HG02571 (cell line): ENCODE measurements around the gene CRYBG3.
"Not testable (repeated sequence)": the region's sequence is repeated elsewhere in the genome, so short reads cannot be mapped to it uniquely, and the experiment has no call there.

Experiments used
- ATAC-seq: cut with Tn5 transposase; IDR thresholded peaks from one replicate; pipeline ENCODE4 v1.9.1; 2021; ENCODE audit warnings: mild to moderate bottlenecking, moderate library complexity; ENCODE audit not compliant: unreplicated experiment

CRYBG3 gene

DNA sequence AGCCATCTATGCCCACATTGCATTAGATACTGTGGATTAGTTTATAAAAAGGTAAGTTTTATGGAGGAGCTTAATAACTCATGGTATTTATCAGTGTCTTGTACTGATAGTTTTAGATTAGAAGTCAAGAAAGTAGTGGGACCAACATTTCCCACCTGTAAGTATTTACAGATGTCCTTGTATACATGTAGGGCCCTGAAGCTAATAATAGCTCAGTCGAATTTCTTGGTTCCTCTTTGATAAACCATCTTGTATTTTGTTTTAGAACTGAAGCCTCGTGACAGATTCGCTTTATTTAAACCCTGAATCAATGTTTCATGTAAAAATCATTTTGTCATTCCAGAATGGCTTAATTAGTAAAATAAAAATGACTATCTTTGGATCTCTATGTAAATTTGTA is 73.4 kb downstream of the CRYBG3 start:
- no peak for ATAC-seq

DNA sequence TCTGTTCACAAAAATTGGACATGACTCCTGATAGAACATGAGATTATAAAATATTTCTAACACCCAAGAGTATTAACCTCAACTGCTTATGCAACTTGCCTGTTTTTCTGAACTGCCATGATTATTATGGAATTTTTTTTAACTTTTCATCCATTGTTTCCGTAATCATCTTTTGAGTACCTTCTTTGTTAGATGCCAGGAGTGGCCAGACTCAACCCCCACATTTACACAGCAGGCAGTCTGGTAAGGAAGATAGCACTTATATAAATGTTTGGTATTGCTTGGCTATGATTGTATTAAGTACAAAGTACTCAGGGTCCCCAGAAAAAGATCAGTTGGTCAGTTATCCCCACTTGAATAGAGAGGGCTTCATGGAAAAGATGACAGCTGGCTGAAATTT is 74.3 kb downstream of the CRYBG3 start:
- no peak for ATAC-seq

DNA sequence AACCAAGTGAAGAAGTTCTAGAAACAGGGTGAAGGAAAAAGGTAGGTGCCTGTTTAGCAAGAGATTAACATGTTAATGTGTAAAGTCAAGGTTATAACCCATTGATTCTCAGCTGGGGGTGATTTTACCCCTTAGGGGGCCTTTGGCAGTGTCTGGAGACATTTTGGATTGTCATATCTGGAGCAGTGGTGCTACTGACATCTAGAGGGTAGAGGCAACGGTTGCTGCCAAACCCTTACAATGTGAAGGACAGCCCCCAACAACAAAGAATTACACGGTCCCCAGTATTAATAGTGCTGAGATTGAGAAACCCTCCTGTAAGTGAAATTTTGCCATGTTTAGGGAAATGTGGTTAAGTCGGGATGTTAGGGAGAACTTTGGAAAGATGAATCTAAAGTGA is 74.7 kb downstream of the CRYBG3 start:
- ATAC-seq: no peak

DNA sequence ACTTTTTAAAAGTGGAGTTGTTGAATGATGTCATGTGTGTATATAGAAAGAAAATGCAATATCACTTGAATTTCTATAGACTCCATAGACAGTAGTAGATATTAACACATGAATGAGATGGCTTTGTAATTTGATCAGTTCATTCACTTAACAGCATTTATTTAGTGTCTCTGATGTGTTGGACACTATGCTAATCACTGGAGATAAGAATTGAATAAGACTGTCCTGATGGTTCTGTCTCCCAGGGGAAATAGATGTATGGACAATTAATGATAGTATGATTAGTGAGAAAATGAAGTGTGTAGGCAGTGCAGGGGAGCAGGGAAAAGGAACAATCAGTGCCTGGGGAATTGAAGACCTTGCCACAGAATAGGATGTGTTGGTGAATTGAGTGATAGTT is 77.5 kb downstream of the CRYBG3 start:
- ATAC-seq: no peak

DNA sequence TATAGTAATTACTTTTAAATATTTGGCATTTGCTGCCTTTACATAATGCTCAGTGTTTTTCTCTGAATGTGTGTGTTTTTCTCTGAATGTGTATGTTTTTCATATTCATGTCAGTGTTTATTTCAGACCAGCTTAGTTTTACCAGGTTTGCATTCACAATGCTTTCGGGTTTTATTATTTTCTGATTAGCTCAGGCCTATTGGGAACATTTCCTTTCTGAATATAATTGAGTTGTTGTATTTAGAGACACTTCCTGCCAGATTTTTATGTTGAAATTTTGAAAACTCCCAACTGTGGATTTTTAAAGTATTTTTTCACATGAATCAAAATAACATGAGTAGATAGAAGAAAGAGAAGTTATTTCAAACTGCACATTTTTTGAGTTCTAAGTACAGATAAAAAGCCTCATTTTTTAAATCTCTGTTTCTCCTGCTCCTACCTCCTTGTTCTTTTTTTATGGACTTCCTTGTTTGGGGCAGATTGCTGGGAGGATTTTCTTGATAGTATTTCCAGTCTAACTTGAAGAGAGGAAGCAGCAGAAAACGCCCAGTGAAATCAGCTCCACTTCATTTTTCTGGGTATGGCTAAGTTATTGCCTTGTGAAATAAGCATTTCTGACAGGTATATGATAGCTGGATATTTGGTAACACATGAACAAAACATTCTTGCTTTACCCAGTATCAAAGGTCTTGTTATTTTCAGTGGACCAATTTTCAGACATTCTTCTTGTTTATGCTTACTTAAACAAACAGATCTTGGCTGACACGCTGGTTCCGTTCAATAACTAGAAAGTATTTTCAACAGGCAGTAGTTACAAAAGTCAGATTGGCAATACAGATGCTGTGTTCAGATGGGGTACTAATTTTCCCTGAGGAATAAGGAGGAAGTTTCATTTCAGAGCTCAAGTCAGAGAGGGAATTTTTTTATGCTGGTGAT is 79.8 kb downstream of the CRYBG3 start:
- no peak for ATAC-seq

DNA sequence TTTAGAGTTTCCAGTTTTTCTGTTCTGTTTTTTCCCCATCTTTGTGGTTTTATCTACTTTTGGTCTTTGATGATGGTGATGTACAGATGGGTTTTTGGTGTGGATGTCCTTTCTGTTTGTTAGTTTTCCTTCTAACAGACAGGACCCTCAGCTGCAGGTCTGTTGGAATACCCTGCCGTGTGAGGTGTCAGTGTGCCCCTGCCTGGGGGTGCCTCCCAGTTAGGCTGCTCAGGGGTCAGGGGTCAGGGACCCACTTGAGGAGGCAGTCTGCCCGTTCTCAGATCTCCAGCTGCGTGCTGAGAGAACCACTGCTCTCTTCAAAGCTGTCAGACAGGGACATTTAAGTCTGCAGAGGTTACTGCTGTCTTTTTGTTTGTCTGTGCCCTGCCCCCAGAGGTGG is 88.0 kb downstream of the CRYBG3 start:
- ATAC-seq: not testable (repeated sequence)

DNA sequence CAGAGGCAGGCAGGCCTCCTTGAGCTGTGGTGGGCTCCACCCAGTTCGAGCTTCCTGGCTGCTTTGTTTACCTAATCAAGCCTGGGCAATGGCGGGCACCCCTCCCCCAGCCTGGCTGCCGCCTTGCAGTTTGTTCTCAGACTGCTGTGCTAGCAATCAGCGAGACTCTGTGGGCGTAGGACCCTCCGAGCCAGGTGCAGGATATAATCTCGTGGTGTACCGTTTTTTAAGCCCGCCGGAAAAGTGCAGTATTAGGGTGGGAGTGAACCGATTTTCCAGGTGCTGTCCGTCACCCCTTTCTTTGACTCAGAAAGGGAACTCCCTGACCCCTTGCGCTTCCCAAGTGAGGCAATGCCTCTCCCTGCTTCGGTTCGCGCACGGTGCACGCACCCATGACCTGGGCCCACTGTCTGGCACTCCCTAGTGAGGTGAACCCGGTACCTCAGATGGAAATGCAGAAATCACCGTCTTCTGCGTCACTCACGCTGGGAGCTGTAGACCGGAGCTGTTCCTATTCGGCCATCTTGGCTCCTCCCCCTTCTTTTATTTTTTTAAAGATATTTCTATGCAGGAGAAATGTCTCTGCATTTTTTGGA is 88.5 kb downstream of the CRYBG3 start:
- not testable (repeated sequence) for ATAC-seq

DNA sequence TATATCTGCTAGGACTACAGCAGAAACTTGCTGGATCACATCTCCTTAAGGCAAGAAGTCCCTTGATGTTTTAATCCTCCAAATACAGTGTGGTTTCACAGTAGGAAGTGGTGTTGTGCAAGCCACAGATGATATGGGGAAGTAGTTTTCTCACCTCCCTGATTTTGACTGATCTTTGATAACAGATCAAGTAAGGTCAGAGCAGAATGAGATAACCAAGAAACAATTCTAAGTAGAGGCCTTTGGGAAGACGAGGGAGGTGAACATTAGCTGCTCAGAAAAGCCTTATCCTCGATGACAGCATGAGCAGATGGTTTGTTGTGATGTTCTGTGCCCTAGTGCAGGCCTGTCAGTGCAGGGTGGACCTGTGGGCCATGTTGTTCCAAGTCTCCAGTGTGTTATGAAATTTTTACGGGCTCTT is 89.1 kb downstream of the CRYBG3 start:
- ATAC-seq: no peak

DNA sequence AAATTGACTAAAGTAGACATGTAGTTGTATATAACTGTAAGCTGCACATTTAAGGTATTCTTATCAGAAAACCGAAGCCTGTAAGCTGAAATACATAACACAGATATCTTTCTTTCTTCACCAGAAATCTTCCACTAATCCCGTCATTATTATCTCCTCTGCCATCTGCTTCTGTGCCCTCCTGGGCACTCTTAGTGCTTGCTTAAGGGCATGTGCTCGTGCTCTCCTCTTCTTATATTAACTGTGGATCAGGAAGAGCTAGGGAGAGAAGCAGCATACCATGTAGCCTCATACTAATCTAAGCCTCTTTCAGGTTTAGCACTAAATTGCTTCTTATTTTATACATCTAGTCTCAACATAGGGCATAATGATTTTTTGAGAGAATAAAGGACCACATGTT is 89.6 kb downstream of the CRYBG3 start:
- ATAC-seq: no peak

DNA sequence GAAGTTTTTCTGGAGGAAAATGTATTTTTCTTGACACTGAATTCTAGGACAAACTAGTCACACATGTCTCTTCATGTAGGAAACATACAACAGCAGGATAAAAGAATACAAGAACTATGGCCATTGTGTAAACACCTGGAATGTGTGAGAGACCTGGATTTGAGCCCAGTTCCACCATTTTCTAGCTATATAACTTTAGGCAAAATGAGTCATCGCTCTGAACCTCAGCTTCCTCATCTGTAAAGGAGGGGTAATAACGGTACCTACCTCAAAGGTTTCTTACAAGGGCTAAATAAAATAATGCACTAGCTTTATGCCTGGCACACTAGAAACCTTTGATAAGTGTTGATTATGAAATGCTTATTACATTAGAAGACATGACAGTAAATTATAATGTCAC is 92.6 kb downstream of the CRYBG3 start:
- no peak for ATAC-seq

DNA sequence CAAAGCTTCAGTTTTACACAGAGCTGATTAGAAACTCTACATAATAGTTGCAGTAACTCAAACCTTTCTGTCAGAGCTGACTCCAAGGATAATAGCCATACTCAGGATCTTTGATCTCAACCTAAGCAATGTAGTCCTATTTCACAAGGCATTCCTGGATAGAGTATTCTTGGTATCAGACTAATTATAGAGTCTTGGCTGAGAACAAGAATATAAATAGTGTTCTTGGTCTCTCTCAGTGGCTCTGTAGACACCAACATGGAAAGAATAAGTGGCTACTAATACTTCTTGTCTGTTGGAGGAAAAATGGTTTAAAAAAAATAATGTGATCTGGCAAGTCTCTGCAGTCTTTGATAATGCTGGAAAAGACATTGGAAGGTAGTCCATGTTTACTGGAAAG is 94.8 kb downstream of the CRYBG3 start:
- ATAC-seq: no peak

DNA sequence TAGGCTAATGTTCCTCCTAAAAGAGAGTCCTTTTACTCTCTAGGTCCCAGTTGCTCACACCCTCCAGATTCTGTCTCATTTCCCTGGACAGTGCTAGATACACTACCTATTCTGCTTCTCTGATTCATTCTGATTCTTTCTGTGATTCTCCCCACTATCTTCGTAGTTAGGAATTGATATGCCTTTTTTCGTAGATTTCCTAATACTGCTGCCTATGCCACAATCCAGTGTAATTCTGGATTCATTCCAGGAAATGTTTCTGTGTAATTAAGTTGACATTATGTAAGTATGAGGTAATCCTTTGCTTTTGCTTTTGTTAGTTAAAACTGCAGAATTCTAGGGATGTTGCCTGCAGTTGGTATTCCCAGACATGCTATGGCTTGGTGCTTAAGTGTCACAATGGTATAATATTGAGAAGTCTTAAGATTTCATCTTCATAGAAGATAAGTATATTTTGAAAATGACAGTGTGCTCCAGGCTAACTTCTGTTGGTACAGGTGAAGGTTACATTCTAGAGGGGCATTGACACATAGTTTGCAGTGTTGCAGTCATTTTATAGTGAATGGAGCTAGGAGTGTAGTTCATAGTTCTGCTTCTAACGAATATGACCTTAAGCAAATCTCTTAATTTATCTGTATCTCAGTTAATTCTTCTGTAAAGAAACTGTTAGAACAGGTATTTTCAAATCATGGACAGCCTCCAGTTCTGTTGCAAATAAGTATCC is 96.2 kb downstream of the CRYBG3 start:
- no peak for ATAC-seq

DNA sequence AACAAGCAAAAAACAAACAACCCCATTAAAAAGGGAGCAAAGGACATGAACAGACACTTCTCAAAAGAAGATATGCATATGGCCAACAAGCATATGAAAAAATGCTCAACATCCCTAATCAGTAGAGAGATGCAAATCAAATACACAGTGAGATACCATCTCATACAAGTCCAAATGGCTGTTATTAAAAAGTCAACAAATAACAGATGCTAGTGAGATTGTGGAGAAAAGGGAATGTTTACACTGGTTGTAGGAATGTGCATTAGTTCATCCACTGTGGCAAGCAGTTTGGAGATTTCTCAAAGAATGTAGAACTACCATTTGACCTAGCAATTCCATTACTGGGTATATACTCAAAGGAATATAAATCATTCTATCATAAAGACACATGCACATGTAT is 105.9 kb downstream of the CRYBG3 start:
- ATAC-seq: no peak

DNA sequence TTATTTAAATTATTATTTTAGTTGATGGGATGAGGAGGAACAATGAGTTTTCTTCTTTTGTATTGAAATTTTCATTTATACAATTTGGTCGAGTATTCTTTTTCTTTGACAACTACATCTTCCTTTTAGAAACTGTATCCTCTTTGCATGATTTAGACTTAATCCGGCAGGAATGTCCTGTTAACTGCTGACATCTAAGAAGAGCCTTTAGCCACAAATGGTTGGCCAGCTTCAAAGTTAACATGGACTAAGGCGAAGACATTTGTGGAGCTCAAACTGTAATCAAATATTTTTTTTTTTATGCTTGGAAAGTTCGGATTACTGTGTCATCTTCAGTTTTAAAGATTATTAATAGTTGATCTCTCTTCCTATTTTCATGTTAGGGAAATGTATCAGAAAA is 107.2 kb downstream of the CRYBG3 start:
- ATAC-seq: no peak

DNA sequence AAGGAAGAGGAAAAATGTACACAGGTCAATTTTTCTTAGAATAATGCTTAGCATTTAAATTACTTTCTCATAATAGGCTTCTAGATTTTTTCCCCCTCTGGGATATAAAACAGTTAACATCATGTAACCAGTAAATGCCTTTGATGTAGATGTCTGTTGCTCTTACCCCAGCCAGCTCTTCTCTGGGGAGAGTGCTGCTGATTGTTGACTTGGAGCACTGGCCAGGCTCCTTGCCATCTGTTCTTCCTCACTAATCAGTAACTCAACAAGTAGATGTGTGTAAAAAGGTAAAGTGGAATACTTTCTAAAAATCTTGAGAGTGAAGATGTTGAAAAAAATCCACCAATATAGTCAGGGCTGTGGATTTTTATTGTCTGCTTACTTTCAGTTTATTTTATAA is 108.2 kb downstream of the CRYBG3 start:
- no peak for ATAC-seq

DNA sequence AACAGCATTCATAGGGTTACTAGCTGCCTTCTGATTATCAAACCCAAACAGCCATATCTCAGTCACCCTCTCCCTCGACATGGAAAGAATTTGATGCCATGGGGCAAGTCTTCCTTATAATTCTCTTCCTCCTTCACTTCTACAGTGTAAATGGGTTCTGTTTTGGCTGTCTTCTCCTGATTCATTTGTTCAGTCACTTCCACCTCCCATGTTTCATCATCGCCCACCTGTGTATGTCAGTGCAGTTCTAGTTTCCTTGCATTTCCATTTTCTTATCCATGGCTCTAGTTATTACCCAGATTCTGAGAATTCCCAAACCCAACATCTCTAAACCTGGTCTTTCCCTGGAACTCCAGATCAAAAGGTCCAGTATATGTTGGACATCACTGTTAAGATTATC is 109.4 kb downstream of the CRYBG3 start:
- ATAC-seq: no peak

DNA sequence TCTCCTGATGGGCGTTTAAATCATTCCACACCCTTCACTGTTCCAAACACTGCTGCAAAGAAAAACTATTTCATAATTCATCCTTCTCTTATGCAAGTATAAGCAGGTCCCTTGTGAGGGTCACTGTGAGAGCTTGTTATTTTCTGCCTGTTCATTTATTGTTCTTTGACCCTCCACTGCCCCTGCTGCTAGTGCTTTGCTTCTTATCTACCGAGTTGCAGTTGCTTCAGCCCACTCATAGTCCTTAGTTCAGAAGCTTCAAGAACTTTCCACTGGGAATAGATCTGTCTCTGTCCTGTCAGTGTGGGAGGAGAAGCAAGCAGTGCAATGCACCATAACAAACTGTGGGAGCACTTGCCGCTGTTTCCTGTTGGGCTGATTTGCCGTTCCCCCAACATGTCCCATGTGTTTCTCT is 110.6 kb downstream of the CRYBG3 start:
- no peak for ATAC-seq

DNA sequence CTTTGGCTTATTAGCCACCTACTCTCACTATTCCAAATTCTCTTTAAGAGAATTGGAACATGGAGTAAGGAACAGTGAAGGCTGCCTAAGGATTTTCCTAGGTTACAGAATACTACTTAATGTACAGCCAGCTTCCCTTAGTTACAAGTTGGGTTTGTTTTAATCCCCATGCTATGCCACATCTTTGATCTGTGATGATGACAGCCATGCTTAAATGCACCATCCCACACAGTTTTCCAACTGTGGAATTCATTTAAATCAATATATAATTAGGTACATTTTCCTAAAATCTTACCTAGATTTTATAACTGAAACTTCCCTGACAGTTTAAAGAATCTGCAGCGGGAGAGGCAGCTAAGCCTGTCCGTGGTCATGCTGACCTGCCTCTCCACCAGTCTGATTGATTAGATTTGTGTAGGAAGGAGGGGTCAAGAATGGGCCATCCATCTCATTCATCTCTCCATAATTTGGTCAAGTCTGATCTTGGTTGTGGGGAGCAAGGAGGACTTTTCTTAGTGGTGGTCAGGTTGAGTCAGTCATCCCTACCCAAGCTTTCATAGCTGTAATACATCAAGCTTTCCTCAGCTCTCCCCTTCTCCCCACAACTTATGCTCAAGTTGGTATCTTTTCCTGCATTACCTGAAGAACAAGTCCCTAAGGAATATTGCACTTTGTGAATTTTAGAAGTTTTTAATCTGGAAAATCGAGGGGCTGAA is 113.3 kb downstream of the CRYBG3 start:
- ATAC-seq: no peak

DNA sequence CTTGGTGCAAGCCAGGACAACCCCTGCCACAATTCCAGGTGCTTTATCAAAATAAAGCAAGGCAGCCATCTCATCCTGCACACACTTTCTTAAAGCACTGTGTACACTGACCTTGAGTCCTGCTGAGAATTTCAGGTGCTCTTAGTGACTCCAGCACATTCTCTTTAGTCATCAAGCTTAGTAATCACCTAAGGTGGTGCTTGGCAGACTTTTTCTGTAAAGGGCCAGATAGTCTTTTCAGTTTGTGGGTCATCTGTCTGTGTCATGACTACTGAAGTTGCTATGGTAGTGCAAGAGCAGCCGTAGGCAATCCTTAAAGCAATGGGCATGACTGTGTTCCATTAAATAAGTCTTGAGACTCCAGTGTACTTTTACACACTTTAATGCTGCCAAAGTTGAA is 114.0 kb downstream of the CRYBG3 start:
- no peak for ATAC-seq

DNA sequence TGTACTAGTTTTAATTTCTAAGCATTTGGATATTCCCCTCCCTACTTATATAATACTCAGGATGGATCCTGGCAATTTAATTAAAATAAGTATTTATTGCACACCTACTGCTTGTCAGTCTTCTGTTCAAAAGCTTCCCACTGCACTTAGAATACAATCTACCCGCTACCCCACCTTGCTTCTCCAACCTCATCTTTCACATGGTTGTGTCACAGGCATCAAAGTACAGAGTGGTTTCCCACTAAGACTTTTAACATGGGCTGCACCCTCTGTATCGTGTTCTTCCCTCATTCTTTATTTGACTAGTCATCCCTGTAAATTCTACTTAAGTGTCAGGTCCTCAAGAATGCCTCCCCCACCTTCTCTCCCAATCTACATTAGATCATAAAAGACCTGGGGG is 115.4 kb downstream of the CRYBG3 start:
- ATAC-seq: no peak

DNA sequence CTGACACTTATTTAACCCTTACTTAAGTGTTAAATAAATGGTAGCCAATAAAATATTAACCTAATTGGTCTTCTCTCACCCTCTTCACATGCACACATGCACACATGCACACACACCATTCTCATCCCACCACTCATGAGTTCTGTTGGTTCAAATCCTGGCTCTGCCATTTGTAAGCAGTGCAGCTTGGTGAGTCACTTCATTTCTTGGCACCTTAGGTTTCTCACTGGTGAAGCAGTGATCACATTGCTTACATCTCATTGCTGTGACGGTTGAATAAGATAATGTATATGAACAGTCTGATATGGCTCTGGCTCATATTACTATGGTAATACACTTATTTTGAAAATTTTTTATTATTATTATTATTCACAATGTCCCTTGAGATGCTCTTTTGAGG is 116.6 kb downstream of the CRYBG3 start:
- ATAC-seq: no peak
